Measurements from ENCODE around the gene YBEY.
"Not testable (repeated sequence)": the region's sequence is repeated elsewhere in the genome, so short reads cannot be mapped to it uniquely, and the experiment has no call there.

Gene YBEY

GRCh38 chr21:46307625-46308024 lies 21.5 kb downstream of the YBEY start:
- no peak for DNase-seq

GRCh38 chr21:46308431-46308830 lies 22.3 kb downstream of the YBEY start:
- DNase-seq = no peak

- DNase-seq = not testable (repeated sequence)
These were observed 24.1 kb downstream of the YBEY start for GRCh38 chr21:46310260-46310659.

DNA sequence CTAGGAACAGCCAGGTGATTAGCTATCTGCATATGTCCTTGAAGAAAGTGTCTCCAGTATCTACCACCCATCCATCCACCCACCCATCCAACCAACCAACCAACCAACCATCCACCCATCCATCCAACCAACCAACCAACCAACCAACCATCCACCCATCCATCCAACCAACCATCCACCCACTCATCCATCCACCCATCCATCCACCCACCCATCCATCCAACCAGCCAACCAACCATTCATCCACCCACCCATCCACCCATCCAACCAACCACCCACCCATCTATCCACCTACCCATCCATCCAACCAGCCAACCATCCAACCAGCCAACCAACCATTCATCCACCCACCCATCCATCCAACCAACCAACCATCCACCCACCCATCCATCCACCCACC lies 25.4 kb downstream of the YBEY start:
- no peak for DNase-seq

GRCh38 chr21:46312949-46313348 lies 26.8 kb downstream of the YBEY start:
- no peak for DNase-seq

DNA sequence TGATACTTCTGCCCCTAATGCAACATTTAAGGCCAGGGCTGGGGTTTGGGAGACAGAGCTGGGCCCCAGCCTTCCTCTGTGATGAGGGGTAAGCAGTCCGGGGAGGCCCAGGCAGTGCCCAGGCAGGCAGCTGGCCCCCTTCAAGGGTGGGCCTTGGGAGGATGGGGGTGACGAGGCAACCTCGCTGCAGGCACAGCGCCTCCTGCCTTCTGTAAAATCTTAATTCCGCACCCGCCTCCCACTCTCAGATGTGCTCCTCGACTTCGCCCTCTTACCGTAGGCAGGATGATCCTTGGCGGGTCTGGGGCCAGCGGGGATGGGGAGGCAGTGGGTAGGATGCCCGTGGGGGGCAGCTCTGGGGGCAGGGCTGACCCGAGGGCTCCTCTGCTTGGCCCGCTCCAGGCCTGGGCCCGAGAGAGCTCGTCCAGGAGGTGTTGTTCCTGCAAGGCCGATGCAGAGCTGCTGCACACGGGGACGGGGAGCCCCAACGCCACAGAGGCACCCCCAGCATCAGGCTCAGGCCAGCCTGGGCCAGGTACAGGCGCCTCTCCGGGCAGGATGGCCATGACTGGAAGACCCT lies 28.4 kb downstream of the YBEY start:
- no peak for DNase-seq

GRCh38 chr21:46316708-46317324 lies 30.7 kb downstream of the YBEY start:
- no peak for DNase-seq

DNA sequence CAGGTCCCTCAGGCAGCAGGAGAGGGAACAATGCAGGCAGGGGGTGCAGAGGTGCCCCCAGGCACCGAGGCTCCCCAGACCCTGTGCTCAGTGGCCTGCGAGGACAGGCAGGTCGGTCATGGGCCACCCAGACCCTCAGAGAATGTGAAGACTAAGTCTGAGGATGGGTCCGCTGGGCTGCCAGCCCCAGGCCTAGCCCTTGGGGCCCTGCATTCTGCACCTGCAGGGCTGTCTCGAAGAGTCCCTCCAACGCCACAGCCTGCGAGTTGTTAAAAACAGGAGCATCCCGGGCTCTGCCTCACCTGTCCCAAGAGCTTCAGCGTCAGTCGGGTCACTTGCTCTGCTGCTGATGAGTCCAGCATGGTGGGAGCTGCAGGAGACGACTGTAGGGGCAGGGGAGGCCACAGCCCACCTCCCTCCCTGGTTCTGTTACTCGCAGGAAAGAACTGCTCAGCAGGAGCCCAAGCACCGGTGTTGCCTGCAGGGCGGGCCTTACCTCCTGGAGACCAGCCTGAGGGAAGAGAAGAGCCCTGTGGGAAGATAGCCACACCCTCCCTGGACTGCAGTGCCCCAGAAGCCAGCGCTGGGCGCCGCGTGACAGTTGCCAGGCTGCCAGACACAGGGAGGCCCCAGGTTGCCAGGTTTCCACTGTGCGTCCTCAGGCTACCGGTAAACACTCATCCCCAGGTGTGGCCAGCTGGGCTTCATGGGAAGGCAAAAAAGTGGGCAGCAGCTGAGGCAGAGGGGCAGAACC lies 31.7 kb downstream of the YBEY start:
- peak; percentile 38 for DNase-seq

- no peak for DNase-seq
These were observed 32.3 kb downstream of the YBEY start for GRCh38 chr21:46318464-46318845.

DNA sequence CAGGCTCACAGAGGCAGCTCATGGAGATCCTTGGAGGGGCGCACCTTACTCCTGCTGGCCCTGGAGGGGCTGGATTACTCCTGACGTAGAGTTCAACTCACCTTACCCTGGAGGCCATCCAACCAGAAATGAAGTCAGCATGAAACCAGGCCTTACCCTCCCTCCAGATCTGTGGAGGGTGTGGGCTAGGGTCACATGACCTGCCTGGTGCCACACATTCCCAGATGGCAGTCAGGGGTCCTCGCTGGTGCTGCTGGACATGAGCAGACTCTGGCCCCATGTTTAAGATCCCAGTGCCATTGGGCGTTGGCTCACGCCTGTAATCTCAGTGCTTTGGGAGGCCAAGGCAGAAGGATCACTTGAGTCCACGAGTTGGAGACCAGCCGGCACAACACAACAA lies 33.0 kb downstream of the YBEY start:
- DNase-seq = no peak

DNA sequence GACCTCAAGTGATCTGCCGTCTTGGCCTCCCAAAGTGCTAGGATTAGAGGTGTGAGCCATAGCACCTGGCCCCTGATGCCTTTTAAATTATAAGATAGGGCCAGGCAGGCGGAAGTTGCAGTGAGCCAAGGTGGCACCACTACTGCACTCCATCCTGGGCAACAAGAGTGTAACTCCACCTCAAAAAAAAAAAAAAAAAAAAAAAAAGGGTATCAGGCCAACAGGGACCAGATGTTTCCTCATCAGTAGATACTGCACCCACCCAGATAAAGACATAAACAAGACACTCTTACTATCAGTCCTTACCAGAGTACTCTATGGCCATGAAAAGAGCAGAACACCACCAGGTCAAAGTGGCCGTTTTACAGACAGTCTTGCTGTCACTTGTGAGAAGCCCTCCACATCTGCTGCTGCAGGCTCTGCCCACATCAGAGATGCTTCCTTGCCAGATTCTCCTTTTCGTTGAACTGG lies 34.2 kb downstream of the YBEY start:
- no peak for DNase-seq

- DNase-seq = no peak
These were observed 36.4 kb downstream of the YBEY start for GRCh38 chr21:46322351-46323226.

GRCh38 chr21:46323227-46323709 lies 37.1 kb downstream of the YBEY start:
- no peak for DNase-seq

DNA sequence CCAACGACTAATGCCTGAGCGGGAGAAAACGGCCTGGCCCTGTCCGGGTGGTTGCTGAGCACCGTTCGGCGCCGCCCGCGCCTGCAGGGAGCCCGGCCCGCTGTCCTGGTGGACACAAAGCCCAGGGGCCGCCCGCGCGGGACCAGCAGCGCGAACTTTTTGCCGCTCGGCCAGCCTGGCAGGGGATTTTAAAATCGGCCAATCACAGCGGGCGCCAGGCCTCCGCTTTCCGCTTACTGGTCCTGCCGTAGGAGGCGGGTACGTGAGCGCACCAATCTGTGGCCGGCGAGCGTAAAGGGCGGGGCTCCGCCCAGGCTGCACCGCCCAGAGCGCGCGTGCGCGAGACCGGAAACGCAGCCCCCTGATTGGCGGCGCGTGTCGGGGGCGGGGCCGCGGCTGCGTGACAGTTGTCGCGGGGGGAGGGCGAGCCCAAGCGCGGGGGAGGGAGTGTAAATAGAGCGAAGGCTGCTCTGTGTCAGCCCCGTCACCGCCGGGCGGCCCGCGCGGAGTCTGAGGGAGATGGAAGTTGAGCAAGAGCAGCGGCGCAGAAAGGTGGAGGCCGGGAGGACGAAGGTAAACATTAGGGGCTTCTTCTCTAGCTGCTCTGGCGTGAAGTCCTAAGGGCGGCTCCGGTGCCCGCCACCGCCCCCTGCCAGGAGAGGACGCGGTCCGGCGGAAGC lies 37.7 kb downstream of the YBEY start, which contains the start of the genes C21orf58 and PCNT:
C21orf58 (minus strand) TSS at position 161 of the 680 bp plus-strand sequence. CDS start 1,132 bp downstream, outside the sequence.
PCNT (plus strand) TSS at position 447 of the 680 bp plus-strand sequence; CDS start at position 520, 73 bp downstream.
- DNase-seq = peak; percentile 90

- DNase-seq = peak; percentile 42
These were observed 38.4 kb downstream of the YBEY start for GRCh38 chr21:46324390-46325072.

DNA sequence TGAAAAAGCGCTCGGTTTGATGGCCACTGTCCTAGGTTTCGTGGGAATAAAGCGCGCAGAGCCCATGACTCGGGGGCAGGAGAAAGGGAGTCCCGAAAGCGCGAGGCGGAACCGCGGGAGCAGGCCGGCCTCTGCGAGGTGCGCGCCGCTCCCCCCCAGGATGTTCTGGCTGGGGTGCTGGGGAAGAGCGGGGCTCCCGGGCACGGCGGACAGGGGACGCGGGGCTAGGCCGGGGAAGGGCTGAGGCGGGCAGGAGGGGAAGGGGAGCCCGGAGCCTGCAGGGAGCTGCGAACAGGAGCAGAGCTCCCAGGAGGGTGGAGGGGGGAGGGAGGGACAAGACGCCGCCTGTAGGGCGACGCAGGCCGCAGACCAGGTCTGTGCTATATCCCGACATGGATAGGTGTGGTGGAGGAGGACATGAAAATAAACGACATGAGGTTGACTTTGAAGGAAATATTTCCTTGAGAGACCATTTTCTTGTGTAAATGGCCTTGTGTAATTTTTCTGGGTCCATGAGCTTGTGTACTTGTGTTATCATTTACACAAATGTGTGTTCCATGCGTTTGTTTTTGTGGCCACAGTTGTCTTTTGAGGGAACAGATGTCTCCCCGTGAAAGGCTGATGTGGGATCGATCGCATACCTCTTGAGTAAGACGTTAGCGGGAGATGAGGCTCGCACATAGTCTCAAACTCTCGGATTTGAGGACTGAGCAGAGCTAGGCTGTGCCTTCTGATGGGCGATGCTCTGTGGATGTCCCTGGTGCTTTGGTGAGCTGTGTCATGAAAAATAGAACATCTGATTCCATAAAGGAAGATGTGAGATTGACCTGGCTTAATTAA lies 39.2 kb downstream of the YBEY start:
- DNase-seq = peak; percentile 2

GRCh38 chr21:46326110-46326703 lies 40.1 kb downstream of the YBEY start:
- no peak for DNase-seq

- no peak for DNase-seq
These were observed 41.6 kb downstream of the YBEY start for GRCh38 chr21:46327711-46328110.

GRCh38 chr21:46328151-46328550 lies 42.0 kb downstream of the YBEY start:
- no peak for DNase-seq

DNA sequence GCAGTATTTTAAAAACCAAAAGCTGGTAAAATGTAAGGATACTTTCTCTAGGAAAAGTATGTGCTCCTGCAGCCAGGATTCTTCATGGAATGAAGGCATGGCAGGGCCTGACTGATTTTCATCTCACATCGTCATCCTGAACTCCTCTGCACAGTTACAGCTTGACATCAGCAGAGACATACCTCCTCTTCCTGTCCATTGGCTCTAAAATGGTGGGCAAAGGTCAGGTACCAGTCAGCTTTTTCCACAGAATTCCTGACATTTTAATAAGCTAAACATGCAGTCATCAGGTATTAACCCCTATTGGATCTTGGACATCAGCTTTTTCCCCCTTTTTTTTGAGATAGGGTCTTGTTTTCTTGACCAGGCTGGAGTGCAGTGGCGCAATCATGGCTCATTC lies 43.7 kb downstream of the YBEY start:
- no peak for DNase-seq
